Measurements from ENCODE around the gene ASMTL. TPM values are rescaled to one million over a fixed set of nuclear protein-coding genes. Genes with fewer than 3 reads are reported as not detected.
"Not testable (repeated sequence)": the region's sequence is repeated elsewhere in the genome, so short reads cannot be mapped to it uniquely, and the experiment has no call there.

The ASMTL gene
- total and polyA plus RNA-seq, 10 donors: 21.3 to 35.5 (median 27.2) TPM

DNA sequence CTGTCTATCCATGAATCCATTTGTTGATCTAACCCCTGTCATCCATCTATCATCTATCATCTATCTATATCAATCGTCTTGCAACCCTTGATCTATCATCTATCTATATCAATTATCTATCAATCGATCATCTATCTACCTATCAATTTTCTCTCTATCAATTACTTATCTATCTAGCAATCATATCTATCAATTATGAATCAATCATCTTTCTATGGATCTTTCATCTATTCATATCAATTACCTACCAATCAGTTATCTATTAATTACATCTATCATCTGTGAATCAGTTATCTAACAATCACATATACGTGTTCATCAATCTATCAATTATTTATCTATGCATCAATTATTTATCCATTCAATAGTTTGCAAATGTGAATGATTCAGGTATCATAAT is 24.5 kb upstream of the ASMTL start:
- Histone ChIP-seq H3K36me3 (peaks cover 0 to 6% (median 0%) of the 10 kb centered on the region in 6 donors), H3K27me3 (replicated peaks in 1 of 7) (no peaks in the 10 kb centered on the region), H3K27ac (no peak overlapping the region), H3K4me1 (peaks cover 5 to 54% (median 23%) of the 10 kb centered on the region in 6 donors), H3K4me3 (no peak overlapping the region), H3K9me3 (peaks cover 0 to 13% (median 10%) of the 10 kb centered on the region in 8 donors)
- 54 to 98% (median 75%) methylated on average over 3 of the region's 3 CpGs for WGBS, 5 donors
- no peak for DNase-seq
- TF ChIP-seq POLR2AphosphoS5 (IDR thresholded peaks at IDR 0.05) (no peak), POLR2A (IDR thresholded peaks at IDR 0.05) (no peak)
- TF ChIP-seq, protein P1, sequence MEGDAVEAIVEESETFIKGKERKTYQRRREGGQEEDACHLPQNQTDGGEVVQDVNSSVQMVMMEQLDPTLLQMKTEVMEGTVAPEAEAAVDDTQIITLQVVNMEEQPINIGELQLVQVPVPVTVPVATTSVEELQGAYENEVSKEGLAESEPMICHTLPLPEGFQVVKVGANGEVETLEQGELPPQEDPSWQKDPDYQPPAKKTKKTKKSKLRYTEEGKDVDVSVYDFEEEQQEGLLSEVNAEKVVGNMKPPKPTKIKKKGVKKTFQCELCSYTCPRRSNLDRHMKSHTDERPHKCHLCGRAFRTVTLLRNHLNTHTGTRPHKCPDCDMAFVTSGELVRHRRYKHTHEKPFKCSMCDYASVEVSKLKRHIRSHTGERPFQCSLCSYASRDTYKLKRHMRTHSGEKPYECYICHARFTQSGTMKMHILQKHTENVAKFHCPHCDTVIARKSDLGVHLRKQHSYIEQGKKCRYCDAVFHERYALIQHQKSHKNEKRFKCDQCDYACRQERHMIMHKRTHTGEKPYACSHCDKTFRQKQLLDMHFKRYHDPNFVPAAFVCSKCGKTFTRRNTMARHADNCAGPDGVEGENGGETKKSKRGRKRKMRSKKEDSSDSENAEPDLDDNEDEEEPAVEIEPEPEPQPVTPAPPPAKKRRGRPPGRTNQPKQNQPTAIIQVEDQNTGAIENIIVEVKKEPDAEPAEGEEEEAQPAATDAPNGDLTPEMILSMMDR (IDR thresholded peaks at IDR 0.05 in 8 of 11, conservative IDR thresholded peaks at IDR 0.05 in 3 of 11): no peak
- intact Hi-C loops (cut with DNase I; ENCODE audit: low total_unique reads): no loop called here

DNA sequence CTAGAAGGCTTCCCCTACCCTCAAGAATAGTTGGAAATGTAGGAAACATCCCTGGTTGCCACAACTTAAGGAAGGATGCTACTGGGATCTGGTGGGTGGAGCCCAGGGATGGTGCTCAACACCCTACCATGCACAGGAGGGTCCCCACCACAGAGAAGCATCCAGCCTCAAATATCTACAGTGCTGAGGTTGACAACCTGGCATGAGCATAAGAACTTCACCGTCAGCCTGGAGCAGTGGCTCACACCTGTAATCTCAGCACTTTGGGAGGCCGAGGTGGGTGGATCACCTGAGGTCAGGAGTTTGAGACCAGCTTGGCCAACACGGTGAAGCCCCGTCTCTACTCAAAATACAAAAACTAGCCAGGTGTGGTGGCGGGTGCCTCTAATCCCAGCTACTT is 24.0 kb upstream of the ASMTL start:
- H3K4me3 ChIP-seq: no peak overlapping the region
- H3K27me3 ChIP-seq (replicated peaks in 1 of 7): no peaks in the 10 kb centered on the region
- H3K36me3 ChIP-seq: peaks cover 0 to 6% (median 0%) of the 10 kb centered on the region in 6 donors
- H3K4me1 ChIP-seq: peaks cover 5 to 54% (median 23%) of the 10 kb centered on the region in 6 donors
- 93 to 100% (median 97%) methylated on average over 3 to 5 of the region's 5 CpGs for WGBS, 5 donors
- peaks cover 0 to 13% (median 10%) of the 10 kb centered on the region in 8 donors for H3K9me3 ChIP-seq
- no peak overlapping the region for H3K27ac ChIP-seq
- intact Hi-C loops (cut with DNase I; ENCODE audit: low total_unique reads): no loop called here
- no peak for TF ChIP-seq POLR2A (IDR thresholded peaks at IDR 0.05)
- TF ChIP-seq, protein P1 (IDR thresholded peaks at IDR 0.05 in 8 of 11, conservative IDR thresholded peaks at IDR 0.05 in 3 of 11): no peak
- TF ChIP-seq POLR2AphosphoS5 (IDR thresholded peaks at IDR 0.05): no peak
- peak; percentile 18 for DNase-seq

DNA sequence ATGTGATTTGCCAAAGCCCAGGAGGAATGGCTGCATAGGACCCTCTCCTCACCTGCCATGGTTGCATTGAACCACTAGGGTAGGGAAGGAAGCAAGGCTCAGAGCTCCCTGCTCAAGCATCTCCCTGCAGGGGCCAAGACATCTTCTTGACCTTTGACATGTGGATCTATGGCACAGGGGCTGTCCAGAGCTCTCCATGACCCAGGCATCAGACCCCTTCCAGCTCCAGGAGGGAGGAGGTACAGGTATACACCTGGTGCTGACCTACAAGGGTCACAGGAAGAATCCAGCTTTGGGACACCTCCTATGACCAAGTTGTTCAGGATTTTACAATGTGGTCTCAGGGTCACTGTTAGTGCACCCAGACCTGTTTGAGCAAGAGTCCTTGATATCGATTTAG is 23.2 kb upstream of the ASMTL start:
- WGBS, 5 donors: 94 to 100% (median 100%) methylated on average over 1 of the region's 1 CpG
- H3K27me3 ChIP-seq (replicated peaks in 1 of 7): no peaks in the 10 kb centered on the region
- H3K36me3 ChIP-seq: peaks cover 0 to 6% (median 0%) of the 10 kb centered on the region in 6 donors
- DNase-seq: peak; percentile 17
- H3K4me1 ChIP-seq: peaks cover 0 to 54% (median 21%) of the 10 kb centered on the region in 6 donors
- peaks cover 0 to 13% (median 10%) of the 10 kb centered on the region in 8 donors for H3K9me3 ChIP-seq
- intact Hi-C loops (cut with DNase I; ENCODE audit: low total_unique reads): no loop called here
- H3K27ac ChIP-seq: no peak overlapping the region
- no peak overlapping the region for H3K4me3 ChIP-seq
- TF ChIP-seq POLR2AphosphoS5 (IDR thresholded peaks at IDR 0.05) (no peak), POLR2A (IDR thresholded peaks at IDR 0.05) (no peak)
- TF ChIP-seq, protein P1 (IDR thresholded peaks at IDR 0.05 in 8 of 11, conservative IDR thresholded peaks at IDR 0.05 in 3 of 11): no peak

DNA sequence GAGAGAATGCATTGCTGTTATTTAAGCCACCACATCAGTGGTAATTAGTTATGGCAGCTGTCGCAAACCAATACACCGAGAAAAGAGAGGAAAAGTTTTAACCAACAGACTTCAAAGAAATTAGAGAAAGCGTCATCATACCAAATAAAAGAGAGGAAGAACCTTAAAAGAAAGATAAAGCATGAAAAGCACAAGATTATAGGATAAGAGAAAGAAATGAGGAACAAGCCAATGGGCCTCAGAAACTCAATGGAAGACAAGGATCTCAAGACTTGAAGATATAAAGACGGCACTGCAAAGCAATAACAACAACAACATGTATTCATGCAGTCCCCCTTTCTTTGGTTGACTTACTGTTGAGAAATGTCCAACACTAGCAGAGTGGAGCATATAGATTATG is 22.8 kb upstream of the ASMTL start:
- Histone ChIP-seq H3K4me1 (peaks cover 0 to 54% (median 21%) of the 10 kb centered on the region in 6 donors), H3K27me3 (replicated peaks in 1 of 7) (no peaks in the 10 kb centered on the region), H3K9me3 (peaks cover 0 to 13% (median 10%) of the 10 kb centered on the region in 8 donors), H3K27ac (no peak overlapping the region), H3K36me3 (peaks cover 0 to 6% (median 0%) of the 10 kb centered on the region in 6 donors), H3K4me3 (no peak overlapping the region)
- no peak for DNase-seq
- TF ChIP-seq, protein P1 (IDR thresholded peaks at IDR 0.05 in 8 of 11, conservative IDR thresholded peaks at IDR 0.05 in 3 of 11): no peak
- TF ChIP-seq POLR2AphosphoS5 (IDR thresholded peaks at IDR 0.05): no peak
- TF ChIP-seq POLR2A (IDR thresholded peaks at IDR 0.05): no peak
- 71 to 93% (median 83%) methylated on average over 4 of the region's 4 CpGs for WGBS, 5 donors
- intact Hi-C loops (cut with DNase I; ENCODE audit: low total_unique reads): no loop called here

DNA sequence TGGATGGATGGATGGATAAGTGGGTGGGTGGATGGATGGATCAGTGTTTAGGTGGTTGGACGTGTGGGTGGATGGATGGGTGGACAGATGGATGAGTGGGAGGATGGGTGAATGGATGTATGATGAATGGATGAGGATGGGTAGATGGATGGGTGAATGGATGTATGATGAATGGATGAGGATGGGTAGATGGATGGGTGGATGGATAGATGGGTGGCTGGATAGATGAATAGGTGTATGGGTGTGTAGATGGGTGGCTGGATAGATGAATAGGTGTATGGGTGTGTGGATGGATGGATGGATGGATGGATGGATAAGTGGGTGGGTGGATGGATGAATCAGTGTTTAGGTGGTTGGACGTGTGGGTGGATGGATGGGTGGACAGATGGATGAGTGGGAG is 21.9 kb upstream of the ASMTL start:
- H3K4me3 ChIP-seq; H3K36me3 ChIP-seq; H3K27me3 ChIP-seq (replicated peaks in 1 of 7); H3K27ac ChIP-seq; DNase-seq; intact Hi-C loops (cut with DNase I; ENCODE audit: low total_unique reads); H3K9me3 ChIP-seq: not testable (repeated sequence)
- WGBS, 5 donors: 85 to 98% (median 96%) methylated on average over 2 of the region's 2 CpGs
- H3K4me1 ChIP-seq: peaks cover 3 to 54% (median 22%) of the 10 kb centered on the region in 6 donors
